Measurements from ENCODE around the gene HMX1.

HMX1 gene

GRCh38 chr4:8855818-8856245 is 15.8 kb downstream of the HMX1 start:
- no peak for DNase-seq (ENCODE audit: insufficient read length, low spot score)
- TF ChIP-seq POLR2A (IDR thresholded peaks at IDR 0.05; ENCODE audit: low read depth, low read length) = no peak
- no peak for FAIRE-seq

- DNase-seq (ENCODE audit: insufficient read length, low spot score) (no peak), FAIRE-seq (no peak)
- no peak for TF ChIP-seq POLR2A (IDR thresholded peaks at IDR 0.05; ENCODE audit: low read depth, low read length)
These were observed 16.7 kb downstream of the HMX1 start for GRCh38 chr4:8854931-8855330.

- DNase-seq (ENCODE audit: insufficient read length, low spot score) (no peak), FAIRE-seq (no peak)
- TF ChIP-seq POLR2A (IDR thresholded peaks at IDR 0.05; ENCODE audit: low read depth, low read length) = no peak
These were observed 17.6 kb downstream of the HMX1 start for GRCh38 chr4:8854016-8854415.

- FAIRE-seq = no peak
These were observed 18.4 kb downstream of the HMX1 start for GRCh38 chr4:8853249-8853648.

GRCh38 chr4:8852118-8852704 is 19.4 kb downstream of the HMX1 start:
- FAIRE-seq (no peak), DNase-seq (ENCODE audit: insufficient read length, low spot score) (no peak)
- no peak for TF ChIP-seq POLR2A (IDR thresholded peaks at IDR 0.05; ENCODE audit: low read depth, low read length)

More at GRCh38 chr4:8853249-8853648, 18.4 kb downstream of the HMX1 start:
- no peak for DNase-seq (ENCODE audit: insufficient read length, low spot score)
- TF ChIP-seq POLR2A (IDR thresholded peaks at IDR 0.05; ENCODE audit: low read depth, low read length) = no peak

GRCh38 chr4:8851321-8852117 is 20.1 kb downstream of the HMX1 start:
- FAIRE-seq (no peak), DNase-seq (ENCODE audit: insufficient read length, low spot score) (no peak)

GRCh38 chr4:8850830-8851188 is 20.8 kb downstream of the HMX1 start:
- DNase-seq (ENCODE audit: insufficient read length, low spot score) = no peak
- no peak for FAIRE-seq
- no peak for TF ChIP-seq POLR2A (IDR thresholded peaks at IDR 0.05; ENCODE audit: low read depth, low read length)

More at GRCh38 chr4:8851321-8852117, 20.1 kb downstream of the HMX1 start:
- no peak for TF ChIP-seq POLR2A (IDR thresholded peaks at IDR 0.05; ENCODE audit: low read depth, low read length)

- FAIRE-seq = no peak
- no peak for TF ChIP-seq POLR2A (IDR thresholded peaks at IDR 0.05; ENCODE audit: low read depth, low read length)
- DNase-seq (ENCODE audit: insufficient read length, low spot score) = no peak
These were observed 21.4 kb downstream of the HMX1 start for GRCh38 chr4:8850074-8850829.

- FAIRE-seq = no peak
- no peak for TF ChIP-seq POLR2A (IDR thresholded peaks at IDR 0.05; ENCODE audit: low read depth, low read length)
- no peak for DNase-seq (ENCODE audit: insufficient read length, low spot score)
These were observed 22.2 kb downstream of the HMX1 start for GRCh38 chr4:8849266-8850073.

GRCh38 chr4:8848507-8849265 is 23.0 kb downstream of the HMX1 start:
- no peak for DNase-seq (ENCODE audit: insufficient read length, low spot score)
- no peak for FAIRE-seq
- no peak for TF ChIP-seq POLR2A (IDR thresholded peaks at IDR 0.05; ENCODE audit: low read depth, low read length)

- no peak for TF ChIP-seq POLR2A (IDR thresholded peaks at IDR 0.05; ENCODE audit: low read depth, low read length)
- FAIRE-seq = no peak
- DNase-seq (ENCODE audit: insufficient read length, low spot score) = no peak
These were observed 23.9 kb downstream of the HMX1 start for GRCh38 chr4:8847764-8848163.

GRCh38 chr4:8847331-8847730 is 24.3 kb downstream of the HMX1 start:
- DNase-seq (ENCODE audit: insufficient read length, low spot score) (no peak), FAIRE-seq (no peak)
- TF ChIP-seq POLR2A (IDR thresholded peaks at IDR 0.05; ENCODE audit: low read depth, low read length) = no peak

GRCh38 chr4:8846826-8847225 is 24.8 kb downstream of the HMX1 start:
- FAIRE-seq = no peak
- DNase-seq (ENCODE audit: insufficient read length, low spot score) = no peak
- no peak for TF ChIP-seq POLR2A (IDR thresholded peaks at IDR 0.05; ENCODE audit: low read depth, low read length)

Data from H54 (cell line).